ENCODE data around the gene VAV3.

The VAV3 gene

DNA sequence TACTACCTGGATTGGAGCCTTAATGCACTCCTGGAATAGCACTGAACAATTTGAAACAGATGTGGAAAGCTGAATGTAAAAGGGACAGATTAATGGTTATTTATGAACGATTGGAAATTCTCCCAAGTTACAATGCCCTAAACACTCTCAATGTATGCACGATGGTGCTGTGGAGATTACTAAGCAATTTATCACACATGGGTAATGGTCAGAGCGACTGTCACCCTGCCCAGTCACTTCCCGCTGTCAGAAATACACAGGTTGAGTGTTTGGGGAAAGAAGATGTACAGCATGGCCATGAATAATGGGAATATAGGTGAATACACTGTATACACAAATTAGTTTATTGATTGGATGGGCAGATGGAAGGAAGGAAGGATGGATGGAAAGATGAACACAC is 342.4 kb downstream of the VAV3 start:
- DNase-seq: no peak

DNA sequence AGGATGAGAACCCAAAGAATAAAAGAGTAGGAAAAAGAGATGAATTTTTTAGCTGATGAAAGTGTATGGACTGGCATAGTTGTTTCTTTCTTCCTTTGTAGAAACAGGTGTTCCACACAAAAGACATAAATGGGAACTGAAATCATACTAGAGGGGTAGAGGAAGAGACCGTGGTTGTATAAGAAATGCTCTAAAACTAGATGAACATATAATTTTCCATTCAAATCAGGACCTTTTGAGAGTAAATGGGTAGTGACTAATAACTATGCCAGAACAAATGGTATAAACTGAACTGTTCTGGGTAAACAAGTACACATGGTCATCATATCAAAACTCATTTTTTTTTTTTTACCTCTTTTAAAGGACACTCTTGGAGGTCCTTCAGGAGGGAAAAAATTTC is 344.2 kb downstream of the VAV3 start:
- no peak for DNase-seq

DNA sequence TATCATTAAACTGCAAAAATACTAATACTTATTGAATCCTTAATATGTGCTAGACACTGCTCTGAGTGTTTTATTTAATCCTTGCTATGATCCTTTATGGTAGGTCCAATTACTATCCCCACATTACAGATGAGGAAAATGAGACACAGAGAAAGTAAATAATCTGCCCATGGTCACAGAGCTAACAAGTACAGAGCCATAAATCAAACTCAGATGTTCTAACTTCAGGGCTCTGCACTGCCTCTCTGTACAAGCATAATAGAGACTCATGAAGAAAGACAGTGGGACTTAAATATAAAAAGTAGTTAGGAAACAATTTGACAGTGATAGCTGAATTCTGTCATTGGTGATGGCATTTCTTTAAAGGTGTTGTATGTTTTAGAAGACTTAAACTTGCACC is 346.4 kb downstream of the VAV3 start:
- DNase-seq: no peak

DNA sequence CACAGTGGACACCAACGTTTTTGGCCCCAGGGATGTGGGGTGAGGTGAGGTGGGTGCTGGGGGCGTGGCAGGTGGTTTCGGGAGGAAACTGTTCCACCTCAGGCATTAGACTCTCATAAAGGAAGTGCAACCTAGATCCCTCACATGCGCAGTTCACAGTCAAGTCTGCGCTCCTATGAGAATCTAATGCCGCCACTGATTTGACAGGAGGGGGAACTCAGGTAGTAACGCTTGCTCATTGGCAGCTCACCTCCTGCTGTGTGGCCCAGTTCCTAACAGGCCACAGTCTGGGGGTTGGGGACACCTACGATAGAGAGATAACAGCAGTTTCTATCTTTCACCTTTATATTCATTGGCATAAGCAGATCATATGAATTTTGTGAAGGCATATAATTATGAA is 347.1 kb downstream of the VAV3 start:
- DNase-seq: no peak

DNA sequence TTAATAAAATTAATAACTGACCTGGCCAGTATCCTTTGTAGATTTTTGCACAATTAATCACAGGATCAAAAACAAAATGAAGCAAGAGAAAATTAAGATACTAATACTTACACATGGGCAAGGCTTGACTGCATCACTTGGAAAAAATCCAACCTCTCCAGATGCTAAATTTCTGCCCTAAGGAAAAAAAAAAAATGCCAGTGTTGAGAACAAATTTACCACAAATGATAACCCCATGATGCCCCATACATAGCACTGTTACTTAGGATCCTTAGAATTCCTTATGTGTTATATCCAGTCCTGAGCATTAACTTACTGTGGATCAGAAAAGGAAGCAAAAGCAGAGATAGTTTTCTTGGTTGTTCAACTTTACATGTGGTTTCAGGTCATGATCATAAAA is 347.5 kb downstream of the VAV3 start:
- DNase-seq: no peak

DNA sequence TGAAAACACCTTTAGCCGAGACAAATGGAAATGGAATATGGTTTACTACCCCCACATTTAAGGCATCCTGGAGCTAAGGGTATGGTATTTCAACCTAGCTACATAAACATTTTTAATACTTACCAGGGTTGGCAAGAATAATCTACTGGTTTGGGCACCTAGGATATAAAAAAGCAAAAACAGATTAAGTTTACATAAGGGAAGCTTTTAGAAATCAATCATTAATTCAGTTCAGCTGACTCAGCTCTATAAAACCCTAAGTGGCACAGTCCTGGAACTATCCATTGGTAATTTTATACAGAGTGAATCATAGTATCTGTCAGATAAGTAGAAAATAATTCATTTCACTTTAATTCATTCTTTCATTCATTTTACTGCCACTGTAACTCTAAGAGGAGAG is 355.2 kb downstream of the VAV3 start:
- DNase-seq: no peak

DNA sequence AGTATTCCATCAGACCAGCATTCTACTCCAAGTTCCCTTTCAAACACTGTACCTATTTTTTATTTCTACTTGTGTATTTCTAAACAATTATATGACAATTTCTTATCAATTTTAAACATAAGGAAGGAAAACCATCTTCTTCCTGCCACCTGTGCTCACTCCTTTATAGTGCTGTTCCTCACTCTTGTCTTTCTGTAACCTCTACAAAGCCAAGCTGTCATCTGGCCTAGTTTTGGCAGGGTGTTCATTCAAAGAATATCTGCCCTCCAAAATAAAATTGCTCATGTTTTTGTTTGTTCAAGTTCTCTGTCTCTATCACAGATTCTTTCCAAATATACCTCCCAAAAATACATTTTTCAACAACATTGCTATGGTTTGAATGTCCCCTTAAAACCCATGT is 360.2 kb downstream of the VAV3 start:
- no peak for DNase-seq

DNA sequence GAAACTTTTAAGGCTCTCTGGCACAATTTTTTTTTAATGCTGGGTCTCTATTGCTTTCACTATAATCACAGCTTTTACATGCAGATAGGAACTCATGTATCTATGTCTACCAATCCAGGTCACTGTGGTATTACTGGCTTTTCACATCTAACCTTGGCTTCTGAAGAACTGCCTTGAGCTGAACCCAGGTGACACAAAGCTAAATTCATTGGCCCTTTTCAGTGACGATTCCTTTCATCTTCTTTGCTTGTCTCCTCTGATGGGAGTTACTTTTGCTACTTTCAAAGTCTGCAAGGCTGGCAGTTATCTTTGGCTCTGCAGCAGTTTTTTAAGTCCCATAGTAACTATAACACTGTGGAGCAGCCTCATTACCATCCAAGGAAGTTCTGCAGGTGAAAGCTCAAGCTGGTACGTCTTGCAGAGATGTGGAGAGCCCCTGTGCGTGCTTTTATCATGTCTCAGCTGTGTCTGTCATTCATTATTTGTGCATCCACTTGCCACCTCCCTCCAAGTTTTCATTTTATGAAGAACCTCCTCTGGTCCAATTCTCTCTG is 364.3 kb downstream of the VAV3 start:
- no peak for DNase-seq

DNA sequence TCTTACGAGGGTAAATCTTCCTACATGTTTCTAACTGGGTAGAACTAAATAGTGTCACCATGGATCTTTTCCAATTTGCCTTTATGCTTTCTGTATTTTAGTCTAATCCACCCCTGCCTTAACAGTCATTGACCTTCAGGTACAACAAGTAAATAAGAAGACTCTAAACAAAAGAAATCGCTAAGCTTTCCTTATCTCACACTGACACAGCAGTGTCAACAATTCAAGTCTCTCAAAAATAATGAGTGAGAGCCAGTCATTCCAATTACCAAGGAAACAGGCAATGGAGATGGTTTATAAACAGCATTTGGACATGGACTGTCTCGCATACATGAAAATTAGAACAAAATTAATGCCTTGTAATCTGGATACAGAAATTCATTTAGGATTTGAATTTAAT is 365.8 kb downstream of the VAV3 start:
- DNase-seq: no peak

DNA sequence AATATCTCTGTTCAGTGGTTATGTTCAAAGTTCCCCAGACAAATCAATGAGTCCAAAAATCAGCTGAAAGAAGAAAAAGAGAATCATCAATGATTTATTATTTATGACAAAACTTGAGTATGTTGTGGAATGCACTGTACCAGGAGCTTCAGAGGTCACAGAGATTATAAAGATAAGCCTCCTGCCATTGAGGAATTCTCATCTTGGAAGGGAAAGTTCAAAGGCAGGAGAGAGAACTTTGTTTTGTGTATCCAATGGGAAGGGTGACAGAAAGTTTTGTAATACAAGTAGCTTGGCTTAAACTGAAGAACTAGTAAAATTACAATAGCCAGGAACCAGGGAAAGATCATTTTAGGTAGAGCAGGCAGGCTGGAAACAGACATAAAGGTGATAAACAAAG is 367.7 kb downstream of the VAV3 start:
- no peak for DNase-seq

DNA sequence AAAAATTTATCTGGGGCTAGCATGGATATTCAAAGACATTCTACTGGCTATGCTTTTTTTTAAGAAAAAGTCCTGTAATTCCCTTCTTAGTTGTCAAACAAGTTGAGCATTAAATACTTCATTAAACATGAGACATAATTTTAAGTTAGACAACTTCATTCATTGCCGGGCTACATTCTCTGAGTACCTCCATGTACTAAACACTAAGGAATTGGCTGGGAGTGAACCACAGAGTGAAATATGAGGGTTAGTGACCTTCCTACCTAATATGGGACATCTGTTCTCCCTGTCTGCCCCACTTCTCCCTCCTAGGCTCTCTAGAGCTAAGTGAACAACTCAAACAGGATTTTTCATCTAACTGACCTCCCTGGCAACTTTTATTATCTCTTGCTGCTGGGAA is 370.4 kb downstream of the VAV3 start:
- no peak for DNase-seq

DNA sequence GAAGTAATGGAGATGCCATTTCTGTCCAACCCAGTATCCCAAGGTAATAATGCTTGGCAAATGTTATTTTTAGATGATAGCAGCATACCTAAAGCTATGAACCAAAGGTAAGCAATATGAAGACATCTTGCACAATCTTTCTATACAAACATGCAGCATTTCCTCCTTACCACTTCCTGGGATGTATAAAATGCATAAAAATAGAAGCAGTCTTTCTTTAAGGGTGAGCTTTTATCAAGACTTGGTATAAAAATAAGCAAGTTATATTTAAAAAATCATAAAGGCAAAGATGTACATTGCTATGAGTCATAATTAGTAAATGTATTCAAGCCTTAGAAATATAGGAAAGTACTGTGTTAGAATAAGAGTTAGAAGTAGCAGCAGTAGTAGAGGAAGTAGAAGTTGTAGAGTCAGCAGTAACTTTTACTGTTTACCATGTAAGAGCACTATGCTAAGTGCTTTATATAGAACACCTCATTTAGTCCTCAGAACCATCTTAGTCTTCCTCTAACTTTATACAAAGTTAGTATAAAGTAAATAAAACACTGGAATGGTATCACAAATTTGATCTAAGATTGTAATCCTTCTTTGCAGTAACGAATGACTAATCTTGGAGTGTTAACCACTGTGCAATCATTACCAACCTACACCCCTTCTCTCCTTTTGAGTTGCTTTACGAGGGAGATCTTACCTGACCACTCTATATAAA is 371.3 kb downstream of the VAV3 start:
- DNase-seq: no peak

DNA sequence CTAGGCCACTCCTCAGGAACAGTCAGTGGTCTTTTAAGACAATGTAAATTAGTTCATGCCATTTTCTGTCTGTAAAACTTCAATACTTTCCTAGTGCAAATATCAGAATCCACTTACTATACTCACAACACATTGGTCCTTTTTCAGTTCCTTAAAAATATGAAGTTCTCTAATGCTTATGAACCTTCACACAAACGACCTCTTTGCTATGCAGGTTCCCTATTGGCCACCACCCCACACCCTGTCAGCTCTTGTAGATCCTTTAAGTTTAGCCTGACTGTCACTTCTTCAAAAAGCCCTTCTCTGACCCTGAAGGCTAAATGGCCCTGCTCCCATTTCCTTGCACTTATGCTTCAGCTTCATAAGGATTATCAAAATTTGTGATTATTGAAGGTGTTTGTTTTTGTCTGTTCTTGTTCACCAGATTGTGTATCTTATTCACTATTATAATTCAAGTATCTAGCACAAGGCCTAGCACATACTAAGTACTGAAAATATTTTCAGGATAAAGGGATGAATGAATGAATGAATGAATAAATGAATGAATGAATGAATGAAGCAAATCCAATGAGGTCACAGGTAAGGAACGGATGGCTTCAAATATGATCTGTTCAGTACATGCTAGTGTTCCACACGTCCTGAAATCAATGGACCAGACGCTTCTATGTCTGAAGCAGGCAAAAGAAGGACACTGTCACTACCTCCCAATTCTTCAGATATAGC is 373.9 kb downstream of the VAV3 start:
- DNase-seq: no peak

DNA sequence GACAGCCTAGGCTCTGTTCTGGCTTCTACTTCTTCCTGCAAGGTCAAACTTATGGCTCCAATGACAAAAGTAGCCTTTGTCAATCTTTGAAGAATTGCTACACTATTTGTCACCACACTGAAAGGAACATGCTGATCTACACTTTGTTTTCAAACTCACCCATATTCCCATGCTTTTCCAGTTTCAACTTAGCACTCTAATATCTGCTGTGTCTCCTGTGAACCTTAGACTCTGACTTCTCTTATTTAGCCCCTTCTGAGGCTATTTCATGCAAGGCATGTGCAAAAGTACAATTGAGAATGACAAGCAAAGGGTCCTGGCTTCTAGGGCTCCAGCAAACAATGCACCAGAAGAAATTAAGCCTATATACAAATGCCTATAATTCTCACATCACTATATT is 374.9 kb downstream of the VAV3 start:
- no peak for DNase-seq

DNA sequence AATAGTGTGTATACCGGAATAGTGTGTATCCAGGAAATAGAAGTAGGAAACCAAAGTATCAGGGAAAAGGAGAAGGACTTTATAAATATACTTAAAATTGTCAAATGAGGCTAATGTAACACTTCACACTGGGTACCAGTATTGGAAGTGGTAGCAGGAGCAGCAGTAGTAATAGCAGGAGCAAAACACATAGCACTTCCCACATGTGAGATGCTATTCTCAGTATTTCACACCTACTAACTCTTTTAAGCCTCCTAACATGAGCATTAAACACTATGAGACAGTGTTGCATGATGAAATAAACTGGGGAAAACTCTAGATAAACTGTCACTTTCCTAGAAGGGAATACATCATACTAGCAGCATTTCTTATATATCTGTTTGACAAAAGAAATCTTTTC is 376.7 kb downstream of the VAV3 start:
- no peak for DNase-seq

DNA sequence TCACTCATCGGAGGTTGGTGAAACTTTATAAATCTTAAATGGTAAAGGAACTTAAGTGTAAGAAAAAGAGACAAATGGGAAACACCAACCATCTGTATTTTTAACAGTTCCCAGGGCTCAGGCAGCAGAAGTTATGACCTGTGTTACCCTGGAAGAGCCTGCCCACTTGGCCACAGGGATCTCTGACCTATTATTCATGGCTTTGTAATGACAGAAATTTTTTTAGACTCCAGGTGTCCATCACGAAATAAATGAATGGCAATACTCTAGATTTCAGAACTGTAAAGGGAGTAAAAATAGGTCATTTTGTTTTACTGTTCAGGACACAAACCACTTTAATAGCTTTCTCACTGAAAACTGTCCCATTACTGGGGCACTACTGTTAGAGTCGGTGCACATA is 389.8 kb downstream of the VAV3 start:
- DNase-seq: no peak

DNA sequence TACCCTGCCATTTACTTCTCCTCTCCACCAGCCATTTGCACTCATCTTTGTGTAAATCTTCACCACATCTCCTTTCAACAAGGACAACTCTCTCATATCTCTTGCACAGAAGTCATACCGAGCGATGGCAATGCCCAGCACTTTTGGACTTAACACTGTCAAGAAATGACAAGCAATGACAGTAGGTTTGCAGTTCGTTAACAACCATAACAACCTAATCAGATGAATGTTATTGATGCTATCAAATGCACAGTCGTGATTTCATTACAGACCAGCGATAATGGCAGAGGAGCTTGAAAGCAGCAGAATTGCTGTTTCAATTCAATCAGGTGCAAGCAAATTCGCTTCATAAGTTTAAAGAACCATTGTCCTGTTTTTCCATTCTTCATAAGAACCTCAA is 390.9 kb downstream of the VAV3 start:
- DNase-seq: no peak

DNA sequence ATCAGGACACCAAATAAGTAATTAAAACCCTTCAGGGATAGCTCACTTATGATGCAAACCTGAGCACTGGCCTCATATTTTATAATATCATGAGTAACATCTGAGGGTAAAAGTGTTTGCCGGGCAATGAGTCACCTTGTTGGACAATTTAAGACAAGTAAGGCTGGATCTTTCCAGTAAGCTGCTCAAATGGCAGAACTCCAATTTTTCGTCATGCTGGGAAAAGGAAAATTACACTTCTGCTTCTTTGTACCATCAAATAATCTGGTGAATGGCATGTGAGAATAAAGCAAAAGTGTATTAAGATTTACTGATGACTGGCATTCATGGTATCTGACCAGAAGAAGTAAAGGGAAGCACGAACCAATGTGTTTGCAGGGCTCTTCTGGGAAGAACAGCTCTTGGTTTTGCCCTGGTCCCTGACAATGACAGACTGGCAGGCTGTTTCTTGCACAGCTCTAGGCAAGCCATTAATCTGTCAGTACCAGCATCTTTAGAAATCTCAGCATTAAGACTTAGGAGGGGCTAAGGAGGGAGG is 392.2 kb downstream of the VAV3 start:
- no peak for DNase-seq

DNA sequence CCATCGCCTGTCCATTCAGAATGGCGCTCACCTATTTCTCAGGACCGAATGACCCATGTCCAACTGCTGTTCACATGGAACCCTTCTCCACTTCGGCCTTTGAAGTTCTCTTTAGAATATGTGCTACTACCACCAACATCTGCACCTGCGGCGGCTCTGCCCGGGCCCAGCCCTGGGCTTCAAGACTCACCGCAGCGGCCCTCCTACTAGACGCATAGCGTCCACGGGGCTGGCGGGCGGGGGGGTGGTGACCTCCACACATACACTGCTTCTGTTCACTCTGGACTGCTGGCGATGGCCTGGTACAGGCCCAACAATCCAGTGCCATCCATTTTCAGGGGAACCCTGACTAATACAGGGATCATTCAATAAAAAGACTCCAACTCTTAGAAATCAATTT is 394.2 kb downstream of the VAV3 start:
- DNase-seq: no peak

DNA sequence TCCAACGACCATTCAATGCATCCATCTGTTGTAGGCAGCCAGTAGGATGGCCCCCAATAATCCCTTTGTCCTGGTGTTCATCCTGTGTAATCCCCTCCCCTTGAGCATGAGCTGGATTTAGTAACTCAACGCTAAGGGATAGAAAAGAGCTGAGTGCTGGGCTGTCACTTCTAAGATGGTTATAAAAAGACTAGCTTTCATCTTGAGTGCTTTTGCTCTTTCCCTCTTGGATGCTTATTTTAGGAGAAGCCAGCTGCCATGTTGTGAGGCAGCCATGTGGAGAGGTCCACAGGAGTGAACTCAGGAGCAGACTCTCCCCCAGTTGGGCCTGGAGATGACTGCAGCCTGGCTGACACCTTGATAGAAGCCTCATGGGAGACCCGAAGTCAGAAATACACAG is 401.5 kb downstream of the VAV3 start:
- DNase-seq: no peak

DNA sequence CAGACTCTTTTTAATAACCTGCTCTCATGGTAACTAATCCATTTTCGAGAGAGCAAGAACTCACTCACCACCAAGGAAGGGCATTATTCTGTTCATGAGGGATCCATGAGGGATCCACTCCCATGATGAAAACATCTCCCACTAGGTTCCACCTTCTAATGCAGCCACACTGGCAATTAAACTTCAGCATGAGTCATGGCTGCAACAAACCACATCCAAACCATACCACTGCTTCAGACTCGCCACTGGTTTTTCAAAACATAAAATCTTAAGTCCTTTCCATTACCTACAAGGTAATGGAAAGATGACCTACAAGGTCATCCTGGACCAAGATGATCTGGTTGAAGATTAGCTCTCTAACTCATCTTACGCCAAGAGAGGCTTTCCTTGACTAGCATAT is 405.1 kb downstream of the VAV3 start:
- DNase-seq: no peak

DNA sequence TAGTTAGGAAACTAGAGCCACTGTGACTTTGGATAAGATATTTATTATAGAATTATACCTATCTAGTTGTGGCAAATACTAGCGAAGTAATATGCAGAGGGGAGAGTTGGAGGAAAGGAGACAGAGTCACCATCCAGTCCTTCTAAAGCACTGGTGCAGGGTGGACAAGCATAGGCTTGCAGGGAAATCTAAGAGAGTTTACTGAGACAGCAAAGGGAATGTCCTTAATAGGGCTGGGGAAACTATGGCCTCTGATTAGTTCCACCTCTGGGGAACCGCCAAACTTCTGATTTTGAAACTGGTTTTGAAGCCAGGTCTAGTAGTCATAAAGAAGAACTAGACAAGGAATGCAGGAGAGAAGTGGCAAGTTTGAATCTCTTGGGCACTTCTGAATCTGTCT is 407.9 kb downstream of the VAV3 start:
- no peak for DNase-seq

DNA sequence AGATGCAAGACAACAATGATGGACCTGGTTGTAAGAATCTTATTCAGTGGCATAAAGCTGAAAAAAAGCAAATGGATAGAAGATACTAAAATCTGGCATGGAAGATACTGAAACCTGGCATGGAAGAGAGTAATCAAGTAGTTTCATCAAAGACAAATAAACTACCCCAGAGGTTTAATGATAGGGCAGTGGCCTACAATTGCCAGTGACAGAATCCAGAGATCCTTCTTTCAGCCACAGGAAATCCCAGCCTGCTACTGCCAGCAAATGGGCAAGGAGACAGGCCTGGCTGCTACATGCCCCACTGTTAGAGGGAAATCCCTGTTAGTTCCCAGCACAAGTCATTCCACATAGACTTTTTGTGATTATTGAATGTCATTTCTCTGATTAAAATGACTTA is 409.4 kb downstream of the VAV3 start:
- DNase-seq: no peak

DNA sequence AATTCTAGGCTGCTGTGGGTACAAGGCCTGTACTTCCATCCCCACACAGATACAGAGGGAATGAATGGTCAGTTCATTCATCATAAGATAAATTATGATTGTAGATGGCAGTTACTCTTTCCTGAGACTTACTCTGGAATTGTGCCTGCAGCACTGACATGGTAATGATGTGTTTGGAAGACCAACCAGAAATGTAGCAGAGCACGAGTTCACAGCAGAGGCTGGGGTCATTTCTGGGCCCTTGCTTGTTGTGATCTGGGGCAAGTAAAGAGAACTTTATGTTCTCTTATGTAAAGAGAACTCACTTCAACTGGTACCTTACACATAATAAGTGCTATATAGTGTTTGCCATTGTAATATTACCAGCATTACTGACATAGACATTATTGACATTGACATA is 412.2 kb downstream of the VAV3 start:
- no peak for DNase-seq

DNA sequence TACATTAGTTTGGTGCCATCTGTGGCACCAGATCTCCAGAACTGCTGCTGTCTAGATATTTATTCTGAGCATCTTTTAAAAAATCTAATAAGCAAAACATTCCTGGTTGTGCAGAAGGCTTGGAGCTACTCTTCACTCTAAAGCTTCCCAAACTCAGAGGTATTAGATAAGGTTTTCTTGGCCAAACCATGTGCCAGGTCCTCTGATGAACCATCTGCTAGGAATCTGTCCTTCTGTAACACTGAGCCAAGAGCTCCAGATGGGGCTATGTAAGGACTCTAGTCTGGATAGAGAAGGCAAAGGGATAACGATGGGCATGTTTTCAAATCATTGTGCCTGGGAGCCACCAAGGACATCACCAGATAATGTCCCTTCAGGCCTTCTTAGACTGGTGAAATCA is 413.5 kb downstream of the VAV3 start:
- DNase-seq: no peak

Measured in stimulated activated CD4-positive, alpha-beta T cell treated with anti-CD3 and anti-CD28 coated beads, Interleukin-1b, Interleukin-23, amount 100 ng/mL, for 48 hours (primary cell).